ENCODE measurements around the gene WBP2. TPM values are rescaled to one million over a fixed set of nuclear protein-coding genes. Genes with fewer than 3 reads are reported as not detected.

Gene WBP2
- total and polyA plus RNA-seq, 2 experiments from 2014 or later, result 29.0 to 129 TPM

DNA sequence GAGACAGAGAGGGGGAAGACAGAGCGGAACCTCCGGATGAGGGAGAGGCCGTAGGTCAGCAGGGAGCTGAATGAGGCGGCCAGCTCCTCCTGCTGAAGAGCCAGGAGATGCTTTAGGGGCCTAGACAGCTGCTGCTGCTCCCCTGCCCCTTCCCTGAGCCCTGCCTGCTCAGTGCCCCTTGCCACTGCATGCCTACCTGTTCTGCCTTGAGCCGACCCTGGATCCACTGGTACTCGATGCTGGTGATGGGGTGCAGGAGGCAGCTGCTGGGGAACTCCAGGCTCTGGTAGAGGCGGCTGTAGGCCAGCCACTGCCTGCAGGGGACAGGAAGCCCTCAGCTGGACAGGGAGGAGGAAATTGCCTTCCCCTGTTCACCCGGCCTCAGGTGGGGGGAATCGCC lies 18.5 kb downstream of the WBP2 start:
- no peak overlapping the region for H3K27ac ChIP-seq
- H2AFZ ChIP-seq, result no peak overlapping the region
- H3K9me2 ChIP-seq (replicated peaks; ENCODE audit: insufficient read depth), result no peaks in the 10 kb centered on the region
- TF ChIP-seq EZH2phosphoT487 (IDR thresholded peaks at IDR 0.05; ENCODE audit: low read depth, severe bottlenecking, unreplicated experiment) (no peak), EZH2 (IDR thresholded peaks at IDR 0.05; ENCODE audit: borderline replicate concordance) (no peak), CTCF (IDR thresholded peaks at IDR 0.05; ENCODE audit: poor library complexity) (no peak)
- 92% methylated on average over 8 of the region's 9 CpGs for WGBS (ENCODE audit: low lambda C conversion rate, missing lambda C conversion rate)
- H3K36me3 ChIP-seq (replicated peaks; ENCODE audit: insufficient read depth, low read depth), result no peaks in the 10 kb centered on the region
- no peaks in the 10 kb centered on the region for H3K79me2 ChIP-seq
- no peaks in the 10 kb centered on the region for H4K20me1 ChIP-seq (ENCODE audit: insufficient read depth, poor library complexity, severe bottlenecking)
- H3K27me3 ChIP-seq, result no peaks in the 10 kb centered on the region
- DNase-seq (ENCODE audit: low spot score), result no peak
- no peak overlapping the region for H3K4me3 ChIP-seq
- H3K9me3 ChIP-seq (ENCODE audit: low read depth), result no peaks in the 10 kb centered on the region
- H3K4me2 ChIP-seq, result no peak overlapping the region
- no peaks in the 10 kb centered on the region for H3K4me1 ChIP-seq (ENCODE audit: insufficient read depth)

- DNase-seq (ENCODE audit: low spot score), result no peak
- Histone ChIP-seq H3K79me2 (no peaks in the 10 kb centered on the region), H3K4me2 (no peak overlapping the region), H3K27ac (no peak overlapping the region), H3K9me3 (ENCODE audit: low read depth) (no peaks in the 10 kb centered on the region), H2AFZ (no peak overlapping the region), H3K27me3 (no peaks in the 10 kb centered on the region), H3K4me3 (no peak overlapping the region), H3K4me1 (ENCODE audit: insufficient read depth) (no peaks in the 10 kb centered on the region), H3K36me3 (replicated peaks; ENCODE audit: insufficient read depth, low read depth) (no peaks in the 10 kb centered on the region), H4K20me1 (ENCODE audit: insufficient read depth, poor library complexity, severe bottlenecking) (no peaks in the 10 kb centered on the region), H3K9me2 (replicated peaks; ENCODE audit: insufficient read depth) (no peaks in the 10 kb centered on the region)
- 89% methylated on average over 9 of the region's 9 CpGs for WGBS (ENCODE audit: low lambda C conversion rate, missing lambda C conversion rate)
- no peak for TF ChIP-seq EZH2phosphoT487 (IDR thresholded peaks at IDR 0.05; ENCODE audit: low read depth, severe bottlenecking, unreplicated experiment)
- TF ChIP-seq CTCF (IDR thresholded peaks at IDR 0.05; ENCODE audit: poor library complexity), result no peak
- TF ChIP-seq EZH2 (IDR thresholded peaks at IDR 0.05; ENCODE audit: borderline replicate concordance), result no peak
Measured at GRCh38 chr17:75835654-75835987, 19.5 kb downstream of the WBP2 start.

DNA sequence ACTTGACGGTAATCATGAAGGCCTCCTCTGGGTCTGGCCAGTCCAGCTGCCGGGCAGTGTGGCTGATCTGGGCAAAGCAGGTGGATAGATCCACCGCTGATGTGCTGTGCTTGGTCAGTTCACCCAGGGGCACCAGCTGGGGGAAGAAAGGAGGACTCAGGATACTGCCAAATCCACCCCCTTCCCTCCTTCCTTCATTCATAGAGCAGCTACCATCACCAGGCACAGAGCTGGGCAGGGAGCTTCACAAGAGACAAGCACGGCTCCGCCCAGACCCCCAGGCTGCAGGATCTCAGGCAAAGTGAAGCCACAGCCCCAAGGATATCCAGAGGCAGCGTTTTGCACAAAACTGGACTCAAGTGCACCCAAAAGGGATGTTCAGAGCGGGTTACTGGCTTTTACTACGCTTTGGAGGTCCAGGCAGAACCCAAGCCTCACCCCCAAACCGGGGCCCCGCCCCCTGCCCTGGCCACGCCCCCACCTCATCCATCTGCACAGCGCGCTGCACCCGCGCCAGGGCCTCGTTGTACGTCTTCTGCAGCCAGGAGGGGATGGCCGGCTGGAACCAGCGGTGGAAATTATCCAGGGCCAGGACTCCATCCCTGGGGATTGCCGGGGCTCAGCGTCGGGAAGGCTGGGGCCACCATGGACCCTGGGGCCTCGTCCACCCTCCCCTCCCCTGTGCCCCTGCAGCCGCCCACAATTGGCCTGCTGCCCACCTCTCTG lies 20.0 kb downstream of the WBP2 start:
- no peak overlapping the region for H3K27ac ChIP-seq
- H3K4me2 ChIP-seq, result no peak overlapping the region
- H3K79me2 ChIP-seq, result no peaks in the 10 kb centered on the region
- TF ChIP-seq CTCF (IDR thresholded peaks at IDR 0.05; ENCODE audit: poor library complexity) (no peak), EZH2 (IDR thresholded peaks at IDR 0.05; ENCODE audit: borderline replicate concordance) (no peak), EZH2phosphoT487 (IDR thresholded peaks at IDR 0.05; ENCODE audit: low read depth, severe bottlenecking, unreplicated experiment) (no peak)
- no peak overlapping the region for H3K4me3 ChIP-seq
- no peaks in the 10 kb centered on the region for H3K4me1 ChIP-seq (ENCODE audit: insufficient read depth)
- H2AFZ ChIP-seq, result no peak overlapping the region
- H4K20me1 ChIP-seq (ENCODE audit: insufficient read depth, poor library complexity, severe bottlenecking), result no peaks in the 10 kb centered on the region
- no peaks in the 10 kb centered on the region for H3K27me3 ChIP-seq
- H3K9me2 ChIP-seq (replicated peaks; ENCODE audit: insufficient read depth), result no peaks in the 10 kb centered on the region
- no peaks in the 10 kb centered on the region for H3K36me3 ChIP-seq (replicated peaks; ENCODE audit: insufficient read depth, low read depth)
- WGBS (ENCODE audit: low lambda C conversion rate, missing lambda C conversion rate), result 90% methylated on average over 17 of the region's 24 CpGs
- DNase-seq (ENCODE audit: low spot score), result no peak
- no peaks in the 10 kb centered on the region for H3K9me3 ChIP-seq (ENCODE audit: low read depth)

All from hepatocyte (in vitro differentiated cells).